GM18861 (cell line): Measurements from ENCODE around the gene GARIN5B.
"Not testable (repeated sequence)": the region's sequence is repeated elsewhere in the genome, so short reads cannot be mapped to it uniquely, and the experiment has no call there.

ENCODE experiments used
- ATAC-seq: cut with Tn5 transposase; IDR thresholded peaks from one replicate; pipeline ENCODE4 v1.9.1; 2021; ENCODE audit not compliant: unreplicated experiment

Gene GARIN5B

GRCh38 chr19:55352040-55352439 lies 11.0 kb downstream of the GARIN5B start:
- ATAC-seq, result no peak

GRCh38 chr19:55350620-55351315 lies 12.3 kb downstream of the GARIN5B start:
- ATAC-seq, result no peak

- no peak for ATAC-seq
Measured at GRCh38 chr19:55348317-55349034, 14.6 kb downstream of the GARIN5B start.

GRCh38 chr19:55347442-55348009 lies 15.5 kb downstream of the GARIN5B start:
- ATAC-seq, result no peak

- ATAC-seq, result no peak
Measured at GRCh38 chr19:55346725-55347441, 16.2 kb downstream of the GARIN5B start.

- ATAC-seq, result no peak
Measured at GRCh38 chr19:55345818-55346724, 17.0 kb downstream of the GARIN5B start.

- ATAC-seq, result no peak
Measured at GRCh38 chr19:55345101-55345817, 17.8 kb downstream of the GARIN5B start.

GRCh38 chr19:55344444-55344843 lies 18.6 kb downstream of the GARIN5B start:
- no peak for ATAC-seq

GRCh38 chr19:55341595-55342531 lies 21.2 kb downstream of the GARIN5B start:
- ATAC-seq, result no peak

GRCh38 chr19:55341171-55341588 lies 21.9 kb downstream of the GARIN5B start:
- ATAC-seq, result no peak

- no peak for ATAC-seq
Measured at GRCh38 chr19:55340784-55341147, 22.3 kb downstream of the GARIN5B start.

GRCh38 chr19:55339889-55340783 lies 22.9 kb downstream of the GARIN5B start:
- ATAC-seq, result no peak

GRCh38 chr19:55339105-55339888 lies 23.8 kb downstream of the GARIN5B start, which contains the start of gene KMT5C:
TSS of gene KMT5C (plus strand) at chr19:55339876. CDS start at chr19:55341937, 2,061 bp downstream.
- ATAC-seq, result peak; percentile 82

- ATAC-seq, result no peak
Measured at GRCh38 chr19:55336101-55336500, 27.0 kb downstream of the GARIN5B start.

- no peak for ATAC-seq
Measured at GRCh38 chr19:55333870-55334269, 29.2 kb downstream of the GARIN5B start.

GRCh38 chr19:55329791-55330190 lies 33.3 kb downstream of the GARIN5B start:
- ATAC-seq, result not testable (repeated sequence)

- ATAC-seq, result not testable (repeated sequence)
Measured at GRCh38 chr19:55328774-55329318, 34.2 kb downstream of the GARIN5B start.
